ENCODE data around the gene ASPN.
A peak's percentile ranks its signal among the peaks of the same experiment; 100 is the strongest.

GRCh38 chr9:92438900-92439526 lies 43.3 kb downstream of the ASPN start:
- TF ChIP-seq, protein P1, sequence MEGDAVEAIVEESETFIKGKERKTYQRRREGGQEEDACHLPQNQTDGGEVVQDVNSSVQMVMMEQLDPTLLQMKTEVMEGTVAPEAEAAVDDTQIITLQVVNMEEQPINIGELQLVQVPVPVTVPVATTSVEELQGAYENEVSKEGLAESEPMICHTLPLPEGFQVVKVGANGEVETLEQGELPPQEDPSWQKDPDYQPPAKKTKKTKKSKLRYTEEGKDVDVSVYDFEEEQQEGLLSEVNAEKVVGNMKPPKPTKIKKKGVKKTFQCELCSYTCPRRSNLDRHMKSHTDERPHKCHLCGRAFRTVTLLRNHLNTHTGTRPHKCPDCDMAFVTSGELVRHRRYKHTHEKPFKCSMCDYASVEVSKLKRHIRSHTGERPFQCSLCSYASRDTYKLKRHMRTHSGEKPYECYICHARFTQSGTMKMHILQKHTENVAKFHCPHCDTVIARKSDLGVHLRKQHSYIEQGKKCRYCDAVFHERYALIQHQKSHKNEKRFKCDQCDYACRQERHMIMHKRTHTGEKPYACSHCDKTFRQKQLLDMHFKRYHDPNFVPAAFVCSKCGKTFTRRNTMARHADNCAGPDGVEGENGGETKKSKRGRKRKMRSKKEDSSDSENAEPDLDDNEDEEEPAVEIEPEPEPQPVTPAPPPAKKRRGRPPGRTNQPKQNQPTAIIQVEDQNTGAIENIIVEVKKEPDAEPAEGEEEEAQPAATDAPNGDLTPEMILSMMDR (IDR thresholded peaks at IDR 0.05; ENCODE audit: low read depth, low read length, missing input control), result peak; percentile 28
- TF ChIP-seq NR2F2 (IDR thresholded peaks at IDR 0.05), result no peak
- TF ChIP-seq, protein P2, sequence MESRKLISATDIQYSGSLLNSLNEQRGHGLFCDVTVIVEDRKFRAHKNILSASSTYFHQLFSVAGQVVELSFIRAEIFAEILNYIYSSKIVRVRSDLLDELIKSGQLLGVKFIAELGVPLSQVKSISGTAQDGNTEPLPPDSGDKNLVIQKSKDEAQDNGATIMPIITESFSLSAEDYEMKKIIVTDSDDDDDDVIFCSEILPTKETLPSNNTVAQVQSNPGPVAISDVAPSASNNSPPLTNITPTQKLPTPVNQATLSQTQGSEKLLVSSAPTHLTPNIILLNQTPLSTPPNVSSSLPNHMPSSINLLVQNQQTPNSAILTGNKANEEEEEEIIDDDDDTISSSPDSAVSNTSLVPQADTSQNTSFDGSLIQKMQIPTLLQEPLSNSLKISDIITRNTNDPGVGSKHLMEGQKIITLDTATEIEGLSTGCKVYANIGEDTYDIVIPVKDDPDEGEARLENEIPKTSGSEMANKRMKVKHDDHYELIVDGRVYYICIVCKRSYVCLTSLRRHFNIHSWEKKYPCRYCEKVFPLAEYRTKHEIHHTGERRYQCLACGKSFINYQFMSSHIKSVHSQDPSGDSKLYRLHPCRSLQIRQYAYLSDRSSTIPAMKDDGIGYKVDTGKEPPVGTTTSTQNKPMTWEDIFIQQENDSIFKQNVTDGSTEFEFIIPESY (IDR thresholded peaks at IDR 0.05), result no peak
- TF ChIP-seq, protein P3, sequence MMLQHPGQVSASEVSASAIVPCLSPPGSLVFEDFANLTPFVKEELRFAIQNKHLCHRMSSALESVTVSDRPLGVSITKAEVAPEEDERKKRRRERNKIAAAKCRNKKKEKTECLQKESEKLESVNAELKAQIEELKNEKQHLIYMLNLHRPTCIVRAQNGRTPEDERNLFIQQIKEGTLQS (IDR thresholded peaks at IDR 0.05), result no peak
- no peak for TF ChIP-seq EGR1 (IDR thresholded peaks at IDR 0.05; ENCODE audit: low read depth in 2 of 2)

All from liver (tissue), 3 donors.